Mucosa of stomach (tissue), 1 donor: Measurements from ENCODE around the gene DOCK3.

Source experiments
- H3K27me3 ChIP-seq: one replicate; pipeline ENCODE4 v1.7.0; 2013; ENCODE audit warnings: mild to moderate bottlenecking, low read length; ENCODE audit not compliant: control insufficient read depth, insufficient read depth
- H3K36me3 ChIP-seq: one replicate; pipeline ENCODE4 v1.7.0; 2013; ENCODE audit warnings: low read length; ENCODE audit not compliant: control insufficient read depth, insufficient read depth
- H3K4me1 ChIP-seq: one replicate; pipeline ENCODE4 v1.7.0; 2013; ENCODE audit warnings: mild to moderate bottlenecking, low read length; ENCODE audit not compliant: control insufficient read depth, insufficient read depth
- H3K4me3 ChIP-seq: one replicate; pipeline ENCODE4 v1.7.0; 2013; ENCODE audit warnings: low read length
- H3K9ac ChIP-seq: one replicate; pipeline ENCODE4 v1.7.0; 2013; ENCODE audit warnings: mild to moderate bottlenecking, low read length, moderate library complexity
- H3K9me3 ChIP-seq: one replicate; pipeline ENCODE4 v1.7.0; 2013; ENCODE audit warnings: mild to moderate bottlenecking, low read length, moderate library complexity; ENCODE audit not compliant: control insufficient read depth
- donor health status: Pancreatic carcinoma.

Gene DOCK3

DNA sequence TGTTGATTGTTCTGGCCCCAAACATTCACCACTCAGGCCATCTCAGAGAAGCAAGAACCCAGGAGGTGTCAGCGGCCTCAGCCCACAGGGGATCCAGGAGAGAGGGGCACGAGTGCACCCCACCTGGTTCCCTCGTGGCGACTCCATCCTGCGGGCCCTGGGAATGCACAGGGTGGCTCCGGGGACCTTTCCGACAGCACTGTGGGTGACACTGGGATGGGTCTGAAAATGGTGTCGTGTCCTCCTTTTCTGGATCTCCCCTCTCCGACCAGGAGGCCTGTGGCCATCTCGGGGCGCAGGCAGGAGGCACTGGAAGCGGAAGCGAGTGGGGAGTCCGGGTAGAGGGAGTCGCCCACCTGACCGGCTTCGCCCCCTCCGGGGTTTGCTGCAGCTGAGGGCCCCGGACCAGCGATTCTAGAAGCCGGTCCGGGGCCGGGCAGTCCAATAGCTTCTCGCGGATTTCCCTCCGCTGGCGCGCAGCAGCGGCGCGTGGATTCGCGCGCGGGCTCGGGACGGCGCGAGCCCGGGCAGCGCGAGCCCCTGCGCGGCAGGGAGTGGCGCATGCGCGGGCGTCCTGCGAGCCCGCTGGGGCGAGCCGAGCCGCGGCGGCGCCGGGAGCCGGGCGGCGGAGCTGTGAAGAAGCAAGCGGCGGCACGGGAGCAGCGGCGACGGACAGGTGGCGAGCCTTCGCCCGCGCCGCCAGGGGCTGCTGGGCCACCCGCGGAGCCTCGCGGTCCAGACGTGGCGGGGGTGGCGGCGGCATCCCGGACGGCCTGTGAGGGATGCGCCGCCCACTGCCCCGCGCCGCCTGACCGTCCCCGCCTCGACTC is at the start of gene DOCK3:
TSS of gene DOCK3 (plus strand) at position 579 of the 830 bp plus-strand sequence. CDS start 337 bp downstream, outside the sequence.
- Histone ChIP-seq H3K4me1 (peaks cover 8% of the 10 kb centered on the region), H3K36me3 (no peaks in the 10 kb centered on the region), H3K27me3 (peaks cover 73% of the 10 kb centered on the region), H3K4me3 (no peak within 1 kb of the TSS), H3K9me3 (no peaks in the 10 kb centered on the region), H3K9ac (no peak within 1 kb of the TSS)

GRCh38 chr3:50625231-50626182 is 49.2 kb upstream of the DOCK3 start:
- no peak overlapping the region for H3K4me3 ChIP-seq
- peaks cover 34% of the 10 kb centered on the region for H3K4me1 ChIP-seq
- no peaks in the 10 kb centered on the region for H3K36me3 ChIP-seq
- no peak overlapping the region for H3K9ac ChIP-seq
- no peaks in the 10 kb centered on the region for H3K27me3 ChIP-seq
- no peaks in the 10 kb centered on the region for H3K9me3 ChIP-seq

DNA sequence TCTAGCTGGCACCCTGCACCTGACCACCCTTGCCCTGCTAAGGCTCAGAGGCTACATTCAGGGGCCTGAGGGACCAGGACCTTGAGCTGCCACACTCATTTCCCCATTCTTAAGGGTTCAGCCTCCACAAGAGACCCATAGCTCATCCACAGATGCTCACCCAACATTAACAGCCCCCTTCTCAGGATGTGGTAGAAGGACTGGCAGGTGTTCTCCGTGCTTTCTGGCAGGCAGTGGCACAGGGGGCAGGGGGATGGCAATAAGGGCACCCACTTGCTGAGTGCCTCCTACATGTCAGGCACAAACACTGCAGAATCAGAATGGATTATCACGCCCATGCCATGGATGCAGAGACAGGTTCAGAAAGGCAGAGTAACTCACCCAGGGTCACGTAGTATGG is 48.3 kb upstream of the DOCK3 start:
- Histone ChIP-seq H3K9ac (no peak overlapping the region), H3K27me3 (no peaks in the 10 kb centered on the region), H3K4me1 (peaks cover 34% of the 10 kb centered on the region), H3K4me3 (no peak overlapping the region), H3K9me3 (no peaks in the 10 kb centered on the region), H3K36me3 (no peaks in the 10 kb centered on the region)

GRCh38 chr3:50627407-50628051 is 47.2 kb upstream of the DOCK3 start:
- H3K4me1 ChIP-seq: peaks cover 34% of the 10 kb centered on the region
- no peak overlapping the region for H3K9ac ChIP-seq
- H3K9me3 ChIP-seq: no peaks in the 10 kb centered on the region
- H3K27me3 ChIP-seq: no peaks in the 10 kb centered on the region
- no peaks in the 10 kb centered on the region for H3K36me3 ChIP-seq
- no peak overlapping the region for H3K4me3 ChIP-seq

DNA sequence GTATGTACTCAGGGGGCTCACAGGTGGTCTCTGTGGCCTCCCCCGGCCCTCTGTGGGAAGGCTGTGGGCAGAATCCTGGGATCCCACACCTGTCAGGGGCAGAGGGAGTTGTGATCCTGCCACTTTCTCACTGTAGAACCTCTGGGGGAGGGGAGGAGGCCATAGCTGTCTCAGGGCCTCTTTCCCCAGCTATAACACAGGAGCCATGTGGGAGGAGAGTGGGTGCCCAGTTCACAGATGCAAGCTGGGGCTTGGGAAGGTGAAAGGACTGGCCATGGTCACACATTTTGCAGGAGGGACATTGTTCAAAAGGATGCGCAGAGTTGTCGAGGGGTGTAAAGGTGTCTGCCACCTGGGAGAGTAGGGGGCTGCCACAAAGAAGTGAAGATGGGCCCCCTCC is 46.1 kb upstream of the DOCK3 start:
- Histone ChIP-seq H3K4me3 (no peak overlapping the region), H3K36me3 (no peaks in the 10 kb centered on the region), H3K27me3 (no peaks in the 10 kb centered on the region), H3K9ac (no peak overlapping the region), H3K4me1 (peaks cover 31% of the 10 kb centered on the region), H3K9me3 (no peaks in the 10 kb centered on the region)

DNA sequence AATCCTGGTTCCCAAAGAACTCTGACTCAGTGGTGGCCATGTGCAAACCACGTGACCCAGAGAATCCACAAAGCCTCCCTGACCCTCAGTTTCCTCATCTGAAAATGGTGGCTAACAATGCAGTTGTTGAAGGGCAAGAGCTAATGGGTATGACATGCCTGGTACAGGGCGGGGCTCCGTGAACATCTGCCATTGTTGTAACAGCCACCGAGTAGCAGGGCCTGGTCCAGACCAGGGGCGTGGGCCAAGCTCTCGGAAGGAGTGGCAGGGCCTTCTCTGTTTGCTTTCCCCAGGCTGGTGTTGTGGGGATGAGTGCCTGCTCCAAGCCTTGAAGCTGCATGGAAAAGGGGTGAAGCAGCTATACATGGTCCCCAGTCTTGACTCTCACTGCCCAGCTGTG is 44.3 kb upstream of the DOCK3 start:
- H3K9ac ChIP-seq: no peak overlapping the region
- H3K4me3 ChIP-seq: no peak overlapping the region
- no peaks in the 10 kb centered on the region for H3K27me3 ChIP-seq
- H3K9me3 ChIP-seq: no peaks in the 10 kb centered on the region
- peaks cover 18% of the 10 kb centered on the region for H3K4me1 ChIP-seq
- no peaks in the 10 kb centered on the region for H3K36me3 ChIP-seq

DNA sequence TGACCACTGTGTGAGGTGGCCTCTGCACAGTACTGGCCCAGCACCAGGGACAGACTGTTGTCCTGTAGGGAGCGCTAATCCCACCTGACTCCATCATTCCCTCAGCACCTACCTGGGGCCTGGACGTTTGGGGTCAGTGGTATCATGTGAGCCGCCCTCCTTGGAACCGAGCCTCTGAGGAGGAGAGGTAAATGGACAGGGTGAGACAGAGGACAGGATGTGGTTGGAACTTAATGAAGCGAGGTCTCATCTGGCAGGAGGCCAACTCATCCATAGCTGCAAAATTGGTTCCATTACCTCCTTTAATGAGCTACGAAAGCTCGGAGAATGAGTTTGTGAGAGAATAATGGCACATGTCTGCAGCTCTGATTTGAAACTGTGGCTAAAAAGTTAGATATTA is 43.9 kb upstream of the DOCK3 start:
- no peak overlapping the region for H3K9ac ChIP-seq
- H3K4me1 ChIP-seq: peaks cover 18% of the 10 kb centered on the region
- no peaks in the 10 kb centered on the region for H3K9me3 ChIP-seq
- no peak overlapping the region for H3K4me3 ChIP-seq
- no peaks in the 10 kb centered on the region for H3K27me3 ChIP-seq
- H3K36me3 ChIP-seq: no peaks in the 10 kb centered on the region

- no peaks in the 10 kb centered on the region for H3K9me3 ChIP-seq
- no peaks in the 10 kb centered on the region for H3K36me3 ChIP-seq
- H3K4me1 ChIP-seq: peaks cover 14% of the 10 kb centered on the region
- no peaks in the 10 kb centered on the region for H3K27me3 ChIP-seq
- H3K4me3 ChIP-seq: no peak overlapping the region
- H3K9ac ChIP-seq: no peak overlapping the region
These were observed 42.3 kb upstream of the DOCK3 start for GRCh38 chr3:50632450-50632849.

GRCh38 chr3:50633230-50633790 is 41.4 kb upstream of the DOCK3 start:
- H3K9me3 ChIP-seq: no peaks in the 10 kb centered on the region
- peaks cover 8% of the 10 kb centered on the region for H3K4me1 ChIP-seq
- H3K27me3 ChIP-seq: no peaks in the 10 kb centered on the region
- no peak overlapping the region for H3K4me3 ChIP-seq
- no peak overlapping the region for H3K9ac ChIP-seq
- H3K36me3 ChIP-seq: no peaks in the 10 kb centered on the region

- no peak overlapping the region for H3K4me3 ChIP-seq
- H3K36me3 ChIP-seq: no peaks in the 10 kb centered on the region
- H3K27me3 ChIP-seq: no peaks in the 10 kb centered on the region
- H3K9me3 ChIP-seq: no peaks in the 10 kb centered on the region
- no peak overlapping the region for H3K9ac ChIP-seq
- peaks cover 3% of the 10 kb centered on the region for H3K4me1 ChIP-seq
These were observed 39.7 kb upstream of the DOCK3 start for GRCh38 chr3:50635066-50635465.

DNA sequence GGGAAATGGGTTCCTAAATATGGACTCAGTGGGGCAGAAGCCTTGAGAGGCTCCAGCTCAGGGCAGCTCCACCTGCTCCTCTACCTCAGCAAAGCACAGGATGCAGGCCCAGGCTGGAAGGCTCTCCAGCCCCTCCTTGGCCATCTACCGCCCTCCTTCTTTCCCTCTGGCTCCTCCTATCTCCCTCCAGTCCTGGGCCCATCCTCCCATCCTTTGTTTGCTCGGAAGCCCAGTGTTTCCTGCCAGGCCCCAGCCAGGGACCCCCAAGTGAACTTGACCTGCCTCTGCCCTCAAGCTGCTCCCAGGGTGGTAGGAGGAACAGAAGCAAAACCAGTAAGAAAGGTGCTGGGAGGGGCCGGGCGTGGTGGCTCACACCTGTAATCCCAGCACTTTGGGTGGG is 37.7 kb upstream of the DOCK3 start:
- Histone ChIP-seq H3K9ac (no peak overlapping the region), H3K9me3 (no peaks in the 10 kb centered on the region), H3K27me3 (no peaks in the 10 kb centered on the region), H3K4me1 (no peaks in the 10 kb centered on the region), H3K4me3 (no peak overlapping the region), H3K36me3 (no peaks in the 10 kb centered on the region)
